ENCODE results near the gene SCT.

The SCT gene

DNA sequence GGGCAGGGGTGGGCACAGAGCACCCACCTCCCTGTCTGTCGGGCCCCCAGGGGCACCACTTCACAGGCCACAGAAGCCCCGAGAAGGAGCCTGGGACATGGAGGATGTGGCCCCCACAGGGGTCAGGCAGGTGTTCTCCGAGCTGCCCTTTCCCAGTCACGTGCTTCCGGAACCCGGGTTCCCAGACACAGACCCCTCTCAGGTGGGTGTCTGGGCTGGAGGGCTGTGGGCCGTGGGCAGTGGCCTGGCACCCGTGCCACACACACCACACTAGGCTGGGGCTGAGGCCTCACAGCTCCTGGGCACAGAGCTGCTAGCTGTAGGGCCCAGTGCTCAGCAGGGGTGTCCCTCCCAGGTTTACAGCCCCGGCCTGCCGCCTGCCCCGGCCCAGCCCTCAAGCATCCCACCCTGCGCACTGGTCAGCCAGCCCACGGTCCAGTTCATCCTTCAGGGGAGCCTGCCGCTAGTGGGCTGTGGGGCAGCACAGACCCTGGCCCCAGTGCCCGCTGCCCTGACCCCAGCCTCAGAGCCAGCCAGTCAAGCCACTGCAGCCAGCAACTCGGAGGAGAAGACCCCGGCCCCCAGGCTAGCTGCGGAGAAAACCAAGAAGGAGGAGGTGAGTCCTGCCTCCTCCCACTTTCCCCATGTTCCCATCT, 16.7 kb downstream of the SCT start:
- Histone ChIP-seq H3K4me3 (ENCODE audit: insufficient read depth in 1 of 2, low read depth in 1 of 2, low read length in 2 of 2) (no peak overlapping the region), H2BK120ac (ENCODE audit: low read depth, low read length) (no peak overlapping the region), H3K27me3 (ENCODE audit: control insufficient read depth in 1 of 2, insufficient read depth in 1 of 2, low read length in 2 of 2) (no peaks in the 10 kb centered on the region), H2BK5ac (ENCODE audit: low read depth, low read length, poor library complexity, severe bottlenecking) (no peak overlapping the region), H3K79me1 (replicated peaks; ENCODE audit: low read length, poor library complexity, severe bottlenecking) (peaks cover 47% of the 10 kb centered on the region), H3K18ac (ENCODE audit: low read depth in 1 of 2, low read length in 2 of 2) (no peak overlapping the region), H3K4me2 (ENCODE audit: low read length, poor library complexity, severe bottlenecking) (no peak overlapping the region), H4K91ac (ENCODE audit: low read length) (no peak overlapping the region), H3K23ac (ENCODE audit: low read length in 2 of 2) (no peak overlapping the region), H4K8ac (ENCODE audit: low read length) (no peak overlapping the region), H3K36me3 (ENCODE audit: control insufficient read depth in 1 of 2, insufficient read depth in 2 of 2, low read depth in 1 of 2, low read length in 2 of 2) (peaks cover 77 to 100% of the 10 kb centered on the region in 2 experiments), H2AFZ (ENCODE audit: low read depth, low read length) (no peak overlapping the region), H3K4me1 (ENCODE audit: control insufficient read depth, insufficient read depth, low read depth, low read length) (peaks cover 29% of the 10 kb centered on the region), H3K27ac (ENCODE audit: low read length, poor library complexity, severe bottlenecking) (no peak overlapping the region), H3K4ac (ENCODE audit: low read depth in 1 of 2, low read length in 2 of 2) (no peak overlapping the region), H2BK12ac (ENCODE audit: low read length in 2 of 2) (no peak overlapping the region), H3K9ac (ENCODE audit: low read length) (no peak overlapping the region), H3K14ac (ENCODE audit: low read length in 2 of 2) (no peak overlapping the region), H3K9me3 (ENCODE audit: control insufficient read depth, low read length) (no peaks in the 10 kb centered on the region), H2AK5ac (ENCODE audit: low read length, severe bottlenecking) (no peak overlapping the region), H2BK15ac (ENCODE audit: low read depth, poor library complexity, severe bottlenecking) (no peak overlapping the region)
- 94% methylated on average over 16 of the region's 18 CpGs for WGBS
- no peak for DNase-seq

DNA sequence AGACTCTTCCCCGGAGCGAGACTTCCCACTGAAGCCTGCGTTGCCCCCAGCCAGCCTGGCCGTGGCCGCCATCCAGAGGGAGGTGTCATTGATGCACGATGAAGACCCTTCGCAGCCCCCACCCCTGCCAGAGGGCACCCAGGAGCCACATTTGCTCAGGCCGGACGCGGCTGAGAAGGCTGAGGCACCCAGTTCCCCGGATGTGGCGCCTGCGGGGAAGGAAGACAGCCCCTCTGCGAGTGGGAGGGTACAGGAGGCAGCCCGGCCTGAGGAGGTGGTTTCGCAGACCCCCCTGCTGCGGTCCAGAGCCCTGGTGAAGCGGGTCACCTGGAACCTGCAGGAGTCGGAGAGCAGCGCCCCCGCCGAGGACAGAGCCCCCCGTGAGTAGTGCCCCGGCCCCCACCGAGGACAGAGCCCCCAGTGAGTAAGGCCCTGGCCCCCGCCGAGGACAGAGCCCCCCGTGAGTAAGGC, 17.6 kb downstream of the SCT start:
- Histone ChIP-seq H2BK120ac (ENCODE audit: low read depth, low read length) (no peak overlapping the region), H3K18ac (ENCODE audit: low read depth in 1 of 2, low read length in 2 of 2) (no peak overlapping the region), H3K9me3 (ENCODE audit: control insufficient read depth, low read length) (no peaks in the 10 kb centered on the region), H3K4me1 (ENCODE audit: control insufficient read depth, insufficient read depth, low read depth, low read length) (peaks cover 20% of the 10 kb centered on the region), H4K8ac (ENCODE audit: low read length) (no peak overlapping the region), H3K27me3 (ENCODE audit: control insufficient read depth in 1 of 2, insufficient read depth in 1 of 2, low read length in 2 of 2) (no peaks in the 10 kb centered on the region), H2BK15ac (ENCODE audit: low read depth, poor library complexity, severe bottlenecking) (no peak overlapping the region), H3K4me2 (ENCODE audit: low read length, poor library complexity, severe bottlenecking) (no peak overlapping the region), H2AK5ac (ENCODE audit: low read length, severe bottlenecking) (no peak overlapping the region), H2BK12ac (ENCODE audit: low read length in 2 of 2) (no peak overlapping the region), H3K14ac (ENCODE audit: low read length in 2 of 2) (no peak overlapping the region), H3K4ac (ENCODE audit: low read depth in 1 of 2, low read length in 2 of 2) (no peak overlapping the region), H2BK5ac (ENCODE audit: low read depth, low read length, poor library complexity, severe bottlenecking) (no peak overlapping the region), H3K27ac (ENCODE audit: low read length, poor library complexity, severe bottlenecking) (no peak overlapping the region), H3K9ac (ENCODE audit: low read length) (no peak overlapping the region), H3K23ac (ENCODE audit: low read length in 2 of 2) (no peak overlapping the region), H4K91ac (ENCODE audit: low read length) (no peak overlapping the region), H3K36me3 (ENCODE audit: control insufficient read depth in 1 of 2, insufficient read depth in 2 of 2, low read depth in 1 of 2, low read length in 2 of 2) (peaks cover 86 to 97% of the 10 kb centered on the region in 2 experiments), H2AFZ (ENCODE audit: low read depth, low read length) (no peak overlapping the region), H3K79me1 (replicated peaks; ENCODE audit: low read length, poor library complexity, severe bottlenecking) (peaks cover 48% of the 10 kb centered on the region), H3K4me3 (ENCODE audit: insufficient read depth in 1 of 2, low read depth in 1 of 2, low read length in 2 of 2) (no peak overlapping the region)
- 93% methylated on average over 28 of the region's 28 CpGs for WGBS
- no peak for DNase-seq

- Histone ChIP-seq H3K4ac (ENCODE audit: low read depth in 1 of 2, low read length in 2 of 2) (no peak overlapping the region), H2BK12ac (ENCODE audit: low read length in 2 of 2) (no peak overlapping the region), H3K79me1 (replicated peaks; ENCODE audit: low read length, poor library complexity, severe bottlenecking) (peaks cover 48% of the 10 kb centered on the region), H3K4me3 (ENCODE audit: insufficient read depth in 1 of 2, low read depth in 1 of 2, low read length in 2 of 2) (no peak overlapping the region), H3K9ac (ENCODE audit: low read length) (no peak overlapping the region), H2BK15ac (ENCODE audit: low read depth, poor library complexity, severe bottlenecking) (no peak overlapping the region), H2BK5ac (ENCODE audit: low read depth, low read length, poor library complexity, severe bottlenecking) (no peak overlapping the region), H3K23ac (ENCODE audit: low read length in 2 of 2) (no peak overlapping the region), H3K27ac (ENCODE audit: low read length, poor library complexity, severe bottlenecking) (no peak overlapping the region), H4K91ac (ENCODE audit: low read length) (no peak overlapping the region), H3K14ac (ENCODE audit: low read length in 2 of 2) (no peak overlapping the region), H3K4me2 (ENCODE audit: low read length, poor library complexity, severe bottlenecking) (no peak overlapping the region), H3K27me3 (ENCODE audit: control insufficient read depth in 1 of 2, insufficient read depth in 1 of 2, low read length in 2 of 2) (no peaks in the 10 kb centered on the region), H3K4me1 (ENCODE audit: control insufficient read depth, insufficient read depth, low read depth, low read length) (peaks cover 15% of the 10 kb centered on the region), H3K36me3 (ENCODE audit: control insufficient read depth in 1 of 2, insufficient read depth in 2 of 2, low read depth in 1 of 2, low read length in 2 of 2) (peaks cover 92 to 96% of the 10 kb centered on the region in 2 experiments), H2BK120ac (ENCODE audit: low read depth, low read length) (no peak overlapping the region), H3K9me3 (ENCODE audit: control insufficient read depth, low read length) (no peaks in the 10 kb centered on the region), H4K8ac (ENCODE audit: low read length) (no peak overlapping the region), H2AFZ (ENCODE audit: low read depth, low read length) (no peak overlapping the region), H2AK5ac (ENCODE audit: low read length, severe bottlenecking) (no peak overlapping the region), H3K18ac (ENCODE audit: low read depth in 1 of 2, low read length in 2 of 2) (no peak overlapping the region)
- no peak for DNase-seq
- WGBS, result 91% methylated on average over 28 of the region's 28 CpGs
These were observed 18.2 kb downstream of the SCT start for GRCh38 chr11:608791-609251.

GRCh38 chr11:607971-608659, 18.9 kb downstream of the SCT start:
- Histone ChIP-seq H3K18ac (ENCODE audit: low read depth in 1 of 2, low read length in 2 of 2) (no peak overlapping the region), H3K14ac (ENCODE audit: low read length in 2 of 2) (no peak overlapping the region), H2AK5ac (ENCODE audit: low read length, severe bottlenecking) (no peak overlapping the region), H4K8ac (ENCODE audit: low read length) (no peak overlapping the region), H3K4me1 (ENCODE audit: control insufficient read depth, insufficient read depth, low read depth, low read length) (peaks cover 9% of the 10 kb centered on the region), H4K91ac (ENCODE audit: low read length) (no peak overlapping the region), H3K27ac (ENCODE audit: low read length, poor library complexity, severe bottlenecking) (no peak overlapping the region), H3K4me2 (ENCODE audit: low read length, poor library complexity, severe bottlenecking) (no peak overlapping the region), H3K9ac (ENCODE audit: low read length) (no peak overlapping the region), H2BK120ac (ENCODE audit: low read depth, low read length) (no peak overlapping the region), H2BK5ac (ENCODE audit: low read depth, low read length, poor library complexity, severe bottlenecking) (no peak overlapping the region), H3K79me1 (replicated peaks; ENCODE audit: low read length, poor library complexity, severe bottlenecking) (peaks cover 49% of the 10 kb centered on the region), H3K27me3 (ENCODE audit: control insufficient read depth in 1 of 2, insufficient read depth in 1 of 2, low read length in 2 of 2) (no peaks in the 10 kb centered on the region), H2AFZ (ENCODE audit: low read depth, low read length) (no peak overlapping the region), H3K4ac (ENCODE audit: low read depth in 1 of 2, low read length in 2 of 2) (no peak overlapping the region), H3K9me3 (ENCODE audit: control insufficient read depth, low read length) (no peaks in the 10 kb centered on the region), H2BK15ac (ENCODE audit: low read depth, poor library complexity, severe bottlenecking) (no peak overlapping the region), H3K23ac (ENCODE audit: low read length in 2 of 2) (no peak overlapping the region), H3K4me3 (ENCODE audit: insufficient read depth in 1 of 2, low read depth in 1 of 2, low read length in 2 of 2) (no peak overlapping the region), H3K36me3 (ENCODE audit: control insufficient read depth in 1 of 2, insufficient read depth in 2 of 2, low read depth in 1 of 2, low read length in 2 of 2) (peaks cover 93 to 96% of the 10 kb centered on the region in 2 experiments), H2BK12ac (ENCODE audit: low read length in 2 of 2) (no peak overlapping the region)
- no peak for DNase-seq
- 97% methylated on average over 45 of the region's 45 CpGs for WGBS
